ENCODE data around the gene CCS.

The CCS gene

GRCh38 chr11:66629356-66629755 is 36.4 kb downstream of the CCS start (continued):
- no peak for TF ChIP-seq ZNF830 (tag by site-specific recombination; IDR thresholded peaks at IDR 0.05; ENCODE audit: low read depth)
- TF ChIP-seq ZNF223 (tag by site-specific recombination; IDR thresholded peaks at IDR 0.05) = no peak
- no peak for TF ChIP-seq TSHZ1 (tag by site-specific recombination; IDR thresholded peaks at IDR 0.05; ENCODE audit: borderline replicate concordance)
- TF ChIP-seq GFI1B (tag by site-specific recombination; IDR thresholded peaks at IDR 0.05) = no peak
- TF ChIP-seq ZNF76 (tag by site-specific recombination; IDR thresholded peaks at IDR 0.05; ENCODE audit: borderline replicate concordance, low read depth) = no peak
- TF ChIP-seq ZFP41 (tag by site-specific recombination; IDR thresholded peaks at IDR 0.05; ENCODE audit: borderline replicate concordance) = no peak

GRCh38 chr11:66631883-66632282 is 38.9 kb downstream of the CCS start:
- H3K4me3 ChIP-seq (ENCODE audit: low read depth, low read length) = no peak overlapping the region
- H3K4me1 ChIP-seq (ENCODE audit: control insufficient read depth, insufficient read depth, low read length) = no peaks in the 10 kb centered on the region
- POLR2A ChIA-PET = no interaction called here
- H3K9me3 ChIP-seq (ENCODE audit: control insufficient read depth, insufficient read depth, low read depth, low read length) = no peaks in the 10 kb centered on the region
- TF ChIP-seq ZNF394 (tag by site-specific recombination; IDR thresholded peaks at IDR 0.05; ENCODE audit: borderline replicate concordance) (peak; percentile 42; the same call in 1 of the 2 replicates), ZNF830 (tag by site-specific recombination; IDR thresholded peaks at IDR 0.05; ENCODE audit: low read depth) (no peak)
- peaks cover 11 to 66% of the 10 kb centered on the region in 2 experiments; a peak in 2 of 3 replicates for H3K36me3 ChIP-seq (ENCODE audit: control insufficient read depth in 2 of 2, insufficient read depth in 1 of 2, low read length in 2 of 2)
- H3K27ac ChIP-seq (ENCODE audit: extremely low read depth, low read depth, low read length) = no peak overlapping the region
- CTCF ChIA-PET = no interaction called here

GRCh38 chr11:66632952-66633351 is 40.0 kb downstream of the CCS start:
- Histone ChIP-seq H3K4me1 (ENCODE audit: control insufficient read depth, insufficient read depth, low read length) (no peaks in the 10 kb centered on the region; the same call in 1 of the 2 replicates), H3K9me3 (ENCODE audit: control insufficient read depth, insufficient read depth, low read depth, low read length) (no peaks in the 10 kb centered on the region), H3K4me3 (ENCODE audit: low read depth, low read length) (no peak overlapping the region), H3K27ac (ENCODE audit: extremely low read depth, low read depth, low read length) (no peak overlapping the region), H3K36me3 (ENCODE audit: control insufficient read depth in 2 of 2, insufficient read depth in 1 of 2, low read length in 2 of 2) (peaks cover 11 to 55% of the 10 kb centered on the region in 2 experiments; a peak in 2 of 3 replicates)
- ChIA-PET CTCF (no interaction called here), POLR2A (interaction anchor here (1.0 kb wide), 1 partner anchor 16 kb away, joined by 6 read pairs; the partner anchor contains the start of gene RBM14)
- TF ChIP-seq ZNF292 (tag by site-specific recombination; IDR thresholded peaks at IDR 0.05; ENCODE audit: borderline replicate concordance, low read depth) = no peak
- TF ChIP-seq IKZF3 (tag by site-specific recombination; IDR thresholded peaks at IDR 0.05) = no peak
- no peak for TF ChIP-seq ZBTB44 (tag by site-specific recombination; IDR thresholded peaks at IDR 0.05)
- TF ChIP-seq KLF10 (tag by site-specific recombination; IDR thresholded peaks at IDR 0.05) = no peak
- TF ChIP-seq ZNF426 (tag by site-specific recombination; IDR thresholded peaks at IDR 0.05) = no peak
- TF ChIP-seq ZBTB8A (tag by site-specific recombination; IDR thresholded peaks at IDR 0.05) = no peak
- TF ChIP-seq ZNF146 (tag by site-specific recombination; IDR thresholded peaks at IDR 0.05) = no peak
- TF ChIP-seq ZNF837 (tag by site-specific recombination; IDR thresholded peaks at IDR 0.05) = no peak
- no peak for TF ChIP-seq ZNF707 (tag by site-specific recombination; IDR thresholded peaks at IDR 0.05)
- TF ChIP-seq ZNF140 (tag by site-specific recombination; IDR thresholded peaks at IDR 0.05) = no peak
- TF ChIP-seq SALL2 (tag by site-specific recombination; IDR thresholded peaks at IDR 0.05; ENCODE audit: borderline replicate concordance) = no peak
- no peak for TF ChIP-seq ZNF138 (tag by site-specific recombination; IDR thresholded peaks at IDR 0.05; ENCODE audit: borderline replicate concordance)
